HepG2 (cell line): ENCODE results near the gene GRHL1. TPM values are rescaled to one million over a fixed set of nuclear protein-coding genes. Genes with fewer than 3 reads are reported as not detected.

Source experiments
- ATAC-seq: fragments of 200-7000 bp; cut with Tn5 transposase; 3 replicates; pipeline ENCODE4 v1.9.1; 2020; ENCODE audit warnings: mild to moderate bottlenecking, moderate library complexity
- BruUV-seq: library from RNA; stranded (reverse); fragments of 400-500 nt; replicated peaks from 2 replicates; lab custom pipeline; 2021; lab: Mats Ljungman, UMichigan
- CTCF ChIA-PET: fragments of 300-600 bp; formaldehyde crosslinking; extraction: SDS; loops from one replicate; lab custom pipeline; 2021; ENCODE audit warnings: low total read pairs, inconsistent platforms, low intra/inter-chr PET ratio; lab: Yijun Ruan, JAX
- POLR2A ChIA-PET: fragments of 350-600 bp; sonication (Branson Sonifier 250); formaldehyde crosslinking; loops from one replicate; lab custom pipeline; 2020; ENCODE audit warnings: antibody characterized with exemption, inconsistent platforms; lab: Yijun Ruan, JAX
- DNase-seq: peaks from one replicate; pipeline ENCODE4 v3.0.0-alpha.2; 2015; ENCODE audit warnings: low spot score
- FAIRE-seq: peaks from 3 replicates; lab custom pipeline; 2011; peaks lifted over from hg19 to GRCh38; lab: Jason Lieb, UNC
- H2AFZ ChIP-seq: one replicate; pipeline ENCODE4 v1.6.1; 2011; ENCODE audit warnings: low read length, inconsistent platforms
- H3K27ac ChIP-seq: fragments of 300-600 bp; 3 replicates; pipeline ENCODE4 v1.8.0; 2011; ENCODE audit warnings: mixed run types, mild to moderate bottlenecking, mixed read lengths, low read length, inconsistent platforms; ENCODE audit not compliant: insufficient read depth; ENCODE audit errors: extremely low read length
- H3K27me3 ChIP-seq, 2 experiments: fragments of 200-600 bp in 1 of 2; 2 replicates in 1 of 2; 3 replicates in 1 of 2; pipeline versions ENCODE4 v1.6.0 to v1.8.0; 2011; ENCODE audit warnings: low read length in 2 of 2, mild to moderate bottlenecking in 2 of 2, moderate library complexity in 2 of 2, inconsistent platforms in 1 of 2; ENCODE audit not compliant: insufficient read depth in 2 of 2, control insufficient read depth in 1 of 2
- H3K36me3 ChIP-seq, 2 experiments: fragments of 200-600 bp in 1 of 2; replicated peaks in 1 of 2; 2 replicates in 1 of 2; 3 replicates in 1 of 2; pipeline versions ENCODE4 v1.5.1 to v1.8.0; 2011; ENCODE audit warnings: low read length in 2 of 2, inconsistent platforms in 1 of 2; ENCODE audit not compliant: insufficient read depth in 2 of 2, control insufficient read depth in 1 of 2
- H3K4me1 ChIP-seq: 2 replicates; pipeline ENCODE4 v1.5.1; 2012; ENCODE audit warnings: low read length, inconsistent platforms; ENCODE audit not compliant: insufficient read depth
- H3K4me2 ChIP-seq: 2 replicates; pipeline ENCODE4 v1.6.0; 2011; ENCODE audit warnings: low read depth, low read length, inconsistent platforms
- H3K4me3 ChIP-seq, 3 experiments: fragments of 200-600 bp in 1 of 3; sonication (generic), shearing (Covaris generic) in 1 of 3; replicated peaks in 1 of 3; 2 replicates each; pipeline ENCODE4 v1.5.1; 2011 to 2016; ENCODE audit warnings: low read length in 3 of 3, inconsistent platforms in 2 of 3, low read depth in 2 of 3, mild to moderate bottlenecking in 2 of 3, control low read depth in 1 of 3, mixed read lengths in 1 of 3; ENCODE audit not compliant: insufficient read depth in 1 of 3
- H3K79me2 ChIP-seq: one replicate; pipeline ENCODE4 v1.6.1; 2011; ENCODE audit warnings: low read length, inconsistent platforms; ENCODE audit not compliant: insufficient read depth
- H3K9ac ChIP-seq: 2 replicates; pipeline ENCODE4 v1.6.0; 2011; ENCODE audit warnings: mild to moderate bottlenecking, low read depth, low read length, inconsistent platforms; ENCODE audit not compliant: insufficient read depth
- H3K9me3 ChIP-seq: 2 replicates; pipeline ENCODE4 v1.5.1; 2012; ENCODE audit warnings: mild to moderate bottlenecking, low read length
- H4K20me1 ChIP-seq: 2 replicates; pipeline ENCODE4 v1.6.0; 2011; ENCODE audit warnings: inconsistent platforms, mild to moderate bottlenecking, low read length, moderate library complexity; ENCODE audit not compliant: insufficient read depth
- BORCS8-MEF2B ChIP-seq: sonication (generic); formaldehyde crosslinking; IDR thresholded peaks from 2 replicates; pipeline ENCODE4 v1.8.0; 2022; ENCODE audit warnings: mild to moderate bottlenecking, missing genetic modification reagents
- BRD4 ChIP-seq: sonication (generic); formaldehyde crosslinking; IDR thresholded peaks from 2 replicates; pipeline ENCODE4 v1.4.0; 2020; ENCODE audit warnings: missing genetic modification reagents
- BRF2 ChIP-seq: sonication (generic); formaldehyde crosslinking; IDR thresholded peaks from 2 replicates; pipeline ENCODE4 v1.8.1; 2022; ENCODE audit warnings: mild to moderate bottlenecking, missing genetic modification reagents
- CBX5 ChIP-seq: sonication (generic); formaldehyde crosslinking; IDR thresholded peaks from 2 replicates; pipeline ENCODE4 v1.4.0; 2020; ENCODE audit warnings: missing genetic modification reagents, borderline replicate concordance
- CEBPG ChIP-seq: IDR thresholded peaks from 2 replicates; pipeline ENCODE4 v1.6.1; 2016
- FOSL1 ChIP-seq: sonication (generic); formaldehyde crosslinking; IDR thresholded peaks from 2 replicates; pipeline ENCODE4 v1.9.0; 2021; ENCODE audit warnings: missing genetic modification reagents, borderline replicate concordance
- GATAD2A ChIP-seq: IDR thresholded peaks from 2 replicates; pipeline ENCODE4 v1.6.1; 2016
- HDAC1 ChIP-seq: sonication (generic); formaldehyde crosslinking; IDR thresholded peaks from 2 replicates; pipeline ENCODE4 v1.5.1; 2020; ENCODE audit warnings: mild to moderate bottlenecking, missing genetic modification reagents
- JUN ChIP-seq: sonication (generic); formaldehyde crosslinking; IDR thresholded peaks from 2 replicates; pipeline ENCODE4 v1.4.0; 2020; ENCODE audit warnings: mild to moderate bottlenecking, missing genetic modification reagents
- KAT8 ChIP-seq: IDR thresholded peaks from 2 replicates; pipeline ENCODE4 v1.6.1; 2016; ENCODE audit warnings: missing genetic modification reagents, missing compliant biosample characterization
- KLF16 ChIP-seq, 2 experiments: sonication (generic) in 1 of 2; formaldehyde crosslinking in 1 of 2; IDR thresholded peaks; 2 replicates each; pipeline versions ENCODE4 v1.6.1 to v1.8.0; 2016 to 2023; ENCODE audit warnings: missing genetic modification reagents in 2 of 2, missing compliant biosample characterization in 1 of 2
- MTA1 ChIP-seq: sonication (generic); formaldehyde crosslinking; IDR thresholded peaks from 2 replicates; pipeline ENCODE4 v1.4.0; 2020; ENCODE audit warnings: missing genetic modification reagents, mild to moderate bottlenecking, borderline replicate concordance
- NFIC ChIP-seq: IDR thresholded peaks from 2 replicates; pipeline ENCODE4 v1.6.1; 2012; ENCODE audit warnings: mild to moderate bottlenecking, low read length, inconsistent platforms
- NR1H2 ChIP-seq: sonication (generic); formaldehyde crosslinking; IDR thresholded peaks from 2 replicates; pipeline ENCODE4 v1.8.1; 2022; ENCODE audit warnings: low read depth, missing genetic modification reagents, borderline replicate concordance
- PPARG ChIP-seq: conservative IDR thresholded peaks from 2 replicates; pipeline ENCODE4 v1.6.1; 2016; ENCODE audit warnings: missing biosample characterization, missing genetic modification reagents
- RARA ChIP-seq: IDR thresholded peaks from 2 replicates; pipeline ENCODE4 v1.6.1; 2016; ENCODE audit warnings: missing genetic modification reagents, missing compliant biosample characterization
- RNF2 ChIP-seq: fragments of 450-650 bp; conservative IDR thresholded peaks from 2 replicates; pipeline ENCODE4 v1.6.1; 2016; ENCODE audit warnings: low read depth
- ZC3H13 ChIP-seq: sonication (generic); formaldehyde crosslinking; IDR thresholded peaks from 2 replicates; pipeline ENCODE4 v1.8.1; 2023; ENCODE audit warnings: mild to moderate bottlenecking, missing genetic modification reagents, moderate library complexity
- ZMAT3 ChIP-seq: sonication (generic); formaldehyde crosslinking; conservative IDR thresholded peaks from 2 replicates; pipeline ENCODE4 v1.7.0; 2021; ENCODE audit warnings: missing genetic modification reagents
- ZNF263 ChIP-seq: sonication (generic); formaldehyde crosslinking; IDR thresholded peaks from 2 replicates; pipeline ENCODE4 v1.4.0; 2020; ENCODE audit warnings: missing genetic modification reagents
- ZNF337 ChIP-seq: sonication (generic); formaldehyde crosslinking; IDR thresholded peaks from 2 replicates; pipeline ENCODE4 v1.5.1; 2020; ENCODE audit warnings: missing genetic modification reagents, low read depth, mild to moderate bottlenecking, borderline replicate concordance
- ZNF557 ChIP-seq: sonication (generic); formaldehyde crosslinking; IDR thresholded peaks from 2 replicates; pipeline ENCODE4 v1.4.0; 2020; ENCODE audit warnings: missing genetic modification reagents
- WGBS: methylation state at CpG from one replicate; pipeline ENCODE4 v1.1.6; 2017; ENCODE audit warnings: low lambda C conversion rate; 5-methylcytosine and 5-hydroxymethylcytosine counted together
- in situ Hi-C: cut with HindIII; loops from 2 replicates; pipeline ENCODE4 v1.10.0; 2017; ENCODE audit warnings: low pct_unique_long_range_greater_than_20kb; ENCODE audit not compliant: extremely low pct_ligation_motif_present
- intact Hi-C: fragments of 100-400 bp; cut with micrococcal nuclease; formaldehyde crosslinking; loops from one replicate; pipeline ENCODE4 v1.10.0; 2022; ENCODE audit not compliant: unreplicated experiment
- polyA plus RNA-seq, 8 experiments: library from polyadenylated mRNA; depleted of rRNA in 3 of 8; stranded (reverse) in 7 of 8; unstranded in 1 of 8; fragments of >200 nt; fragmentation: Illumina TruSeq in 4 of 8; extraction: Trizol in 4 of 8; gene quantifications; 2 replicates each; pipeline versions ENCODE4 v1.2.1 to v1.2.3, GENCODE V29; 2011 to 2016; ENCODE audit warnings: low read depth in 4 of 8, missing spikeins in 1 of 8, mixed read lengths in 1 of 8; ENCODE audit not compliant: insufficient read depth in 1 of 8
- total RNA-seq, 5 experiments: library from RNA; depleted of rRNA; stranded (reverse); fragments of >200 nt; fragmentation: Illumina TruSeq; extraction: Trizol; gene quantifications; 2 replicates each; pipeline ENCODE4 v1.2.3, GENCODE V29; 2016; ENCODE audit warnings: low read depth in 1 of 5
- TF ChIP-seq, protein P1 (sequence below): IDR thresholded peaks from 2 replicates; pipeline ENCODE4 v1.6.1; 2016; ENCODE audit warnings: control low read depth
- TF ChIP-seq, protein P2 (sequence below): sonication (generic); IDR thresholded peaks from 2 replicates; pipeline ENCODE4 v1.6.1; 2016; ENCODE audit warnings: low read depth, borderline replicate concordance

Gene GRHL1
- total and polyA plus RNA-seq, 2 of the 13 experiments (the other 11 are each of a cell fraction or from before 2014, with no cell fraction given) = 9.3 to 12.0 TPM

DNA sequence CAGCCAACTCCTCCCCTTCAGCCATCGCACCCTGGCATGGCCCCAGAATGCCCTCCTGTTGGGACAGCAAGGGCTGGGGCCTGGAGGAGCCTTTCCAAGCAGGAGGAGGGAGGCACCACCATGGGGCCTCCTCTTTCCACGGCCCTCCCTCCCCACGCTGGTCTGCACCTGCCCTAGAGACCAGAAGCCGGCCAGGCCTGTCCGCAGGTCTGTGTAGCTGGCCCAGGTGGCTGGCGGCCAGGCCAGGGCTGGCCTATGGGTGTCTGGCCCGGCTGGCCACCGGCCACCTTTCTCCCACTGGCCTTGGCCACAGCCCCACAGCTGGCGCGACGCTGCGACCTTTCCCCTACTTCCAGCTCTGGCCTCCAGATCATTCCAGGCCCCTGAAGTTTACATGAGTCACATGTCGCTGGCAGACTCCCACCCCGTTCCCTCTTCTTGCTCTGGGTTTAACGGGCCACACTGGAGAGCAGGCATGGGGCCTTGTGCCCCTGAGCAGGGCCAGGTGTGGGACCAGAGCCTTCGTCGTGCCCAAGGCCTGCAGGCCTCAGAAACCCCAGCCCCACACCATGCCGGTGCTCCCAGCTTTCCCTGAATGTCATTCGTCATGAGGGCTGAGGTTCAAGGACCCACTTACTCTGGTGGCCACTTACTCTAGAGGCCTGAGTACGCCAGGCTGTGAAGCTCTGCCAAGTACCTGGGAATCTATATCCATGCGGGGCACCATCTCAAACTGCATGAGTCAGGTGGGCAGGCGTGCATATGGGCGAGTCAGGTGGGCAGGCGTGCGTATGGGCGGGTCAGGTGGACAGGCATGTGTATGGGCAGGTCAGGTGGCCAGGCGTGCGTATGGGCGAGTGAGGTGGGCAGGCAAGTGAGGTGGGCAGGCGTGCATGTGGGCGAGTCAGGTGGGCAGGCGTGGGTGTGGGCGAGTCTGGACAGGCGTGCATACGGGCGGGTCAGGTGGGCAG, 58.6 kb downstream of the GRHL1 start:
- Histone ChIP-seq H3K27me3 (peaks cover 0 to 9% of the 10 kb centered on the region in 2 experiments; a peak in 1 of 5 replicates), H2AFZ (no peak overlapping the region), H3K4me1 (peaks cover 27% of the 10 kb centered on the region), H3K9me3 (no peaks in the 10 kb centered on the region), H3K9ac (no peak overlapping the region), H4K20me1 (no peaks in the 10 kb centered on the region; the same call in 1 of the 2 replicates), H3K36me3 (no peaks in the 10 kb centered on the region), H3K4me3 (no peak overlapping the region), H3K27ac (no peak overlapping the region), H3K4me2 (peak overlapping the region; percentile 37), H3K79me2 (no peaks in the 10 kb centered on the region)
- FAIRE-seq = no peak
- BruUV-seq = no TSS peak
- POLR2A ChIA-PET = no interaction called here
- no peak for DNase-seq
- in situ Hi-C loops = no loop called here
- intact Hi-C loops = no loop called here
- peak; percentile 61 for ATAC-seq
- 55% methylated on average over 31 of the region's 36 CpGs for WGBS
- CTCF ChIA-PET = no interaction called here
- TF ChIP-seq FOSL1 (CRISPR knock-in tag) = no peak
- TF ChIP-seq RARA (CRISPR knock-in tag) = peak; percentile 85
- TF ChIP-seq BRD4 (CRISPR knock-in tag) = no peak
- peak; percentile 50; the same call in 1 of the 2 replicates for TF ChIP-seq ZMAT3 (CRISPR knock-in tag)
- no peak for TF ChIP-seq ZC3H13 (CRISPR knock-in tag)
- TF ChIP-seq NFIC = no peak
- TF ChIP-seq NR1H2 (CRISPR knock-in tag) = no peak
- TF ChIP-seq HDAC1 = 0 out of 2 replicates have a peak, but pooled peaks have one; percentile 14
- no peak for TF ChIP-seq CEBPG (CRISPR knock-in tag)
- TF ChIP-seq, protein P1, sequence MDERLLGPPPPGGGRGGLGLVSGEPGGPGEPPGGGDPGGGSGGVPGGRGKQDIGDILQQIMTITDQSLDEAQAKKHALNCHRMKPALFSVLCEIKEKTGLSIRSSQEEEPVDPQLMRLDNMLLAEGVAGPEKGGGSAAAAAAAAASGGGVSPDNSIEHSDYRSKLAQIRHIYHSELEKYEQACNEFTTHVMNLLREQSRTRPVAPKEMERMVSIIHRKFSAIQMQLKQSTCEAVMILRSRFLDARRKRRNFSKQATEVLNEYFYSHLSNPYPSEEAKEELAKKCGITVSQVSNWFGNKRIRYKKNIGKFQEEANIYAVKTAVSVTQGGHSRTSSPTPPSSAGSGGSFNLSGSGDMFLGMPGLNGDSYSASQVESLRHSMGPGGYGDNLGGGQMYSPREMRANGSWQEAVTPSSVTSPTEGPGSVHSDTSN (CRISPR knock-in tag) = no peak
- no peak for TF ChIP-seq BRF2
- TF ChIP-seq MTA1 (CRISPR knock-in tag) = peak; percentile 17; the same call in 1 of the 2 replicates
- TF ChIP-seq ZNF263 (CRISPR knock-in tag) = 0 out of 2 replicates have a peak, but pooled peaks have one; percentile 23
- TF ChIP-seq PPARG (CRISPR knock-in tag) = peak; percentile 98
- TF ChIP-seq KAT8 (CRISPR knock-in tag) = peak; percentile 45; the same call in 1 of the 2 replicates
- no peak for TF ChIP-seq KLF16 (CRISPR knock-in tag; IDR thresholded peaks at IDR 0.05)
- peak; percentile 45; the same call in 1 of the 2 replicates for TF ChIP-seq GATAD2A (CRISPR knock-in tag)
- TF ChIP-seq CBX5 (CRISPR knock-in tag) = no peak
- TF ChIP-seq ZNF557 (CRISPR knock-in tag) = no peak
- peak; percentile 45; the same call in 1 of the 2 replicates for TF ChIP-seq BORCS8-MEF2B (CRISPR knock-in tag)
- TF ChIP-seq JUN (CRISPR knock-in tag) = no peak
- TF ChIP-seq ZNF337 (CRISPR knock-in tag) = no peak
- TF ChIP-seq RNF2 = peak; percentile 59; the same call in 1 of the 2 replicates
- TF ChIP-seq, protein P2, sequence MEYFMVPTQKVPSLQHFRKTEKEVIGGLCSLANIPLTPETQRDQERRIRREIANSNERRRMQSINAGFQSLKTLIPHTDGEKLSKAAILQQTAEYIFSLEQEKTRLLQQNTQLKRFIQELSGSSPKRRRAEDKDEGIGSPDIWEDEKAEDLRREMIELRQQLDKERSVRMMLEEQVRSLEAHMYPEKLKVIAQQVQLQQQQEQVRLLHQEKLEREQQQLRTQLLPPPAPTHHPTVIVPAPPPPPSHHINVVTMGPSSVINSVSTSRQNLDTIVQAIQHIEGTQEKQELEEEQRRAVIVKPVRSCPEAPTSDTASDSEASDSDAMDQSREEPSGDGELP = peak; percentile 69; the same call in 1 of the 2 replicates
